ENCODE data around the gene DEK.
"Not testable (repeated sequence)": the region's sequence is repeated elsewhere in the genome, so short reads cannot be mapped to it uniquely, and the experiment has no call there.

DEK gene, protein sequence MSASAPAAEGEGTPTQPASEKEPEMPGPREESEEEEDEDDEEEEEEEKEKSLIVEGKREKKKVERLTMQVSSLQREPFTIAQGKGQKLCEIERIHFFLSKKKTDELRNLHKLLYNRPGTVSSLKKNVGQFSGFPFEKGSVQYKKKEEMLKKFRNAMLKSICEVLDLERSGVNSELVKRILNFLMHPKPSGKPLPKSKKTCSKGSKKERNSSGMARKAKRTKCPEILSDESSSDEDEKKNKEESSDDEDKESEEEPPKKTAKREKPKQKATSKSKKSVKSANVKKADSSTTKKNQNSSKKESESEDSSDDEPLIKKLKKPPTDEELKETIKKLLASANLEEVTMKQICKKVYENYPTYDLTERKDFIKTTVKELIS

DNA sequence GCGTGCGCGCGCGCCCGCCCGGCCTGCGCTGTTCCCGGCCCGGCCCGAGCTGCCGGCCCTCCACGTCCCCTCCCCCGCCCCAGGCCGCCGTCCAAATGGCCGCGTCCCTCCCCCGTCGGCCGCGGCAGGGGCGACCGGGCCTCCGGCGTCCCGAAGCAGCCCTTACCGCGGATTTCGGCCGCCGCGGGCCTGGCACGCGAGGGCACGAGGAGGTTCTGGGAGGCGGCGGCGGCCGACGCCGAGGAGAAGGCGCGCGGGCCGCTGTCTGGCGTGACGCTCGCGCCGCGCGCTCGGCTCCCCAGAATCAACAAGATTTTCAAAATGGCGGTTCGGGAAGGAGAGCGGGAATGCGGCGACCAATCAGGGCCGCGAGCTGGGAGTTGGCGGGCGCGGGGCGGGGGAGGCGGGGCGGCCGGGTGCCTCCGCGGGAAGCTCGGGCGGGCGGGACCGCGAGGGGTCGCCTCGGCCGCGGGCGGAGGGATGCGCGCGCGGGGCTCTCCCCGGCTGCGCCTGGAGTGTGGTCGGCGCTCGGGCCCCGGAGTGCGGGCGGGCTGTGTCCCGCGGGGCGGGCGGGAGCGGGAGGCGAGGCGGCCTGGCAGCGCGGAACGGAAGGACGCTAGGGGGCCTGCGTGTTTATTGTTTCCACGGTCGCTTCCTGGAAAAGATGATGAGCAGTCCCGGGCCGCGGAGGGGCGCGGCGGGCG lies at the start of gene DEK:
Gene DEK (minus strand): TSS at position 312 of the 704 bp plus-strand sequence. CDS start 543 bp downstream, outside the sequence.
- no peak for DNase-seq (ENCODE audit: low read depth)

DNA sequence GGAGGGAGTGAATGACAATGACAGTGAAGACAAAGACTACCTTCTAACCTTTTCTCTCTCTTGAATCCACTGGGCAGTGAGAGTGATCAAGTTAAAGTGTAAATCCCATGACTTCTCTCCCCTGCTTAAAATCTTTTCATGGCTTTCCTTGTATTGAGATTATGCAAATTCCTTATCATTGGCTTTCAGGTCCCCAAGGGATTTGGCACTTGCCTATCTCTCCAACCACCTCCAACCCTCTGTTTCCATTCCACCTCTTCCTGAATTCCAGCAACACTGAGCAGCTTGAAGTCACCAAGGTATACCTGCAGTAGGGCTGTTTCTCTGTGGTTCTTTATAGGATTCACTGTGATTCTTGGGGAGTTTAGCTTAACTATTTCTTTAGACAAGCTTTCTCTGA lies 48.0 kb upstream of the DEK start:
- no peak for DNase-seq (ENCODE audit: low read depth)

DNA sequence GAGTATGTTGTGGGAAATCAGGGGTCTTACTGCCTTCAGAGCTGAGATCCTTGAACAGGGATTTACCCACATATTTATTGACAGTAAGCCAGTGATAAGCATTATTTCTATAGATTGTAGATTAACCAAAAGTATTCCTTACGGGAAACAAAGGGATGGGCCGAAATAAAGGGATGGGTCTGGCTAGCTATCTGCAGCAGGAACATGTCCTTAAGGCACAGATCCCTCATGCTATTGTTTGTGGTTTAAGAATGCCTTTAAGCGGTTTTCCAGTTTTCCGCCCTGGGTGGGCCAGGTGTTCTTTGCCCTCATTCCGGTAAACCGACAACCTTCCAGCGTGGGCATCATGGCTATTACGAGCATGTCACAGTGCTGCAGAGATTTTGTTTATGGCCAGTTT lies 45.7 kb upstream of the DEK start:
- not testable (repeated sequence) for DNase-seq (ENCODE audit: low read depth)

DNA sequence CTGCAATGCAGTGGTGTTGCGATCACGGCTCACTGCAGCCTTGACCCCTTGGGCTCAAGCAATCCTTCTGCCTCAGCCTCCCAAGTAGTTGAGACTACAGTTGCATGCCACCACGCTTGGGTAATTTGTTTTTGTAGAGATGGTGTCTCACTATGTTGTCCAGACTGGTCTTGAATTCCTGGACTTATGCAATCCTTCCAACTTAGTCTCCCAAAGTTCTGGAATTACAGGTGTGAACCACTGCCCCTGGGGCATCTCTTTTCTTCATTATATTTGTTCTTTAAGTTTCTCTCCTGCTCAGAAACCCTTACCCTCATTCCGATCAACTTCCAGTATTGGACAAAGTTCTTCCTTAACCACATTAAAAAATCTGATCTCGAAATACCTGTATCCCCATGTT lies 44.7 kb upstream of the DEK start:
- DNase-seq (ENCODE audit: low read depth): no peak

DNA sequence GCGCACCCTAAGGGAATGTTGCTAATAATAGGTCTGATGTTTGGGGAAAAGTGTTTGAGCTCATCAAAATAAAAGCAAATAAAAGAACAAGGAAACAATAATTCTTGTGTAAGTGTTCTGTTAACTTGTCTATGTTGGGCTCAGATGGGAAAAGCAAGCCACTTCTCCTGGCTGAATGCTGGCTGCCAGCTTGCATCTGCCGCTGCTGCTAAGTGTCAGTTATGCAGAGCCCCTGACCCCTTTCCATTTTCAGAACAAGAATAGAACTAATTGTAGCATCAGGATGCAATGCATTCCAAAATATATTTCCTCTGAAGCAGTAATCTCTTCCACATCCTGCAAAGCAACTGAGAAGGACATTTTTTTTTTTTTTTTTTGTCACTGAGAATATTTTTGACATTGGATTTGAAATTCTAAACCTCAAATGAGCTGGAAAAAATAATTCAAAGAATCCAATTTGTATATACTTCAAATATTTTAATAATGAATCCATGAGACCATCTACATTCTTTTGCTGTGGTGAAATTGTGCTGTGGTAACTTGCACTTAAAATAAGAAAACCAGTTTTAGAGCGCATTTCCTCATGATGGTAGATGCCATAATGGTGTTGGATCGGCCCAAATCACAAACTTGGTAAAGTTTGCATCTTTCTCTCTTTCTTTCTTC lies 43.9 kb upstream of the DEK start:
- peak; percentile 63 for DNase-seq (ENCODE audit: low read depth)

DNA sequence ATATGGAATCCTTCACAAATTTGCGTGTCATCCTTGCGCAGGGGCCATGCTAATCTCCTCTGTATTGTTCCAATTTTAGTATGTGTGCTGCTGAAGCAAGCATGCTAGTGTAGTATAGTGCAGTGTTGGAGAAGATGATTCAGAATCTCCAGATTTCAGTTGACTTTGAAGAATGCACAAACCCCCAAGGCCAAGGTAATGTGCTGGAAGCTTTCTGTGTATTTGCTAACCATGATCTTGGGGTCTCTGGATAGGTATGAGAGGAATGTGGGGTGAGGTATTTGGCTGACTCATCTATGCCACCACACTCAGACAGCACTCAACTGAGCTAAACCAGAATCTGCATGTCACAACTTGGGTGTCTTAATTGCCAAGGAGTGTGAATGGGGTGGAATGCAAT lies 42.6 kb upstream of the DEK start:
- peak; percentile 75 for DNase-seq (ENCODE audit: low read depth)

DNA sequence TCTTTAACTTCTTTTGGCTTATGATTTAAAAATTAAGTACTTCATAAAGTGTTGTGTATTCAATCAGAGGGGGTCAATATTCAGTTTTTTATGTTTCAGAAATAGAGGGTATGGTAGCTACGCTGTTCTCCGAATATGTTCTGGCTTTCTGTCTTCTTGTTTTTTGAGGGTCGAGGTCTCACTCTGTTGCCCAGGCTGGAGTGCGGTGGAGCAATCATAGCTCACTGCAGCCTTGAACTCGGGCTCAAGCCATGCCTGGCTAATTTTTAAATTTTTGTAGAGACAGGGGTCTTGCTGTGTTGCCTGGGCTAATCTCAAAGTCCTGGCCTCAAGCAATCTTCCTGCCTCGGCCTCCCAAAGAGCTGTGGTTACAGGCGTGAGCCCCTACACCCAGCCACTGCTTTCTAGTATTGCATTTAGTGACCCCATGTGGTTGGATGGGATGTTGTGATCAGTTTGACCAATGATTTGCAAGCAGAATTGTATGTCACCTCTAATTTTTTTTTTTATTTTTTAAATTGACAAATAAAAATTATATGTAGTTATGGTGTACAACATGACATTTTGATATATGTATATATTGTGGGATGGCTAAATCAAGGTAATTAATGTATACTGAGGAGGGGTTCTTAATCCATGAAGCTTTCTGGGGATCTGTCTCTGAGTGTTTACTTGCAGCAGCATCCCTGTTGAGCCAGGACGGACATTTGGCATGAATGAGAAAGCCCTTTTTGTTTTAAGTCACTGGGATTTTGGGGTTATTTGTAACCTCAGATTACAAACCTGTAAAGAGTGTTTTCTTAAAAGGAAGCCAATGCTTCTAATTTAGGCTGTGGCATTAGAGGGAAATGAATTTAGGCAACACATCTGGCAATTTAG lies 38.5 kb upstream of the DEK start:
- DNase-seq (ENCODE audit: low read depth): no peak

DNA sequence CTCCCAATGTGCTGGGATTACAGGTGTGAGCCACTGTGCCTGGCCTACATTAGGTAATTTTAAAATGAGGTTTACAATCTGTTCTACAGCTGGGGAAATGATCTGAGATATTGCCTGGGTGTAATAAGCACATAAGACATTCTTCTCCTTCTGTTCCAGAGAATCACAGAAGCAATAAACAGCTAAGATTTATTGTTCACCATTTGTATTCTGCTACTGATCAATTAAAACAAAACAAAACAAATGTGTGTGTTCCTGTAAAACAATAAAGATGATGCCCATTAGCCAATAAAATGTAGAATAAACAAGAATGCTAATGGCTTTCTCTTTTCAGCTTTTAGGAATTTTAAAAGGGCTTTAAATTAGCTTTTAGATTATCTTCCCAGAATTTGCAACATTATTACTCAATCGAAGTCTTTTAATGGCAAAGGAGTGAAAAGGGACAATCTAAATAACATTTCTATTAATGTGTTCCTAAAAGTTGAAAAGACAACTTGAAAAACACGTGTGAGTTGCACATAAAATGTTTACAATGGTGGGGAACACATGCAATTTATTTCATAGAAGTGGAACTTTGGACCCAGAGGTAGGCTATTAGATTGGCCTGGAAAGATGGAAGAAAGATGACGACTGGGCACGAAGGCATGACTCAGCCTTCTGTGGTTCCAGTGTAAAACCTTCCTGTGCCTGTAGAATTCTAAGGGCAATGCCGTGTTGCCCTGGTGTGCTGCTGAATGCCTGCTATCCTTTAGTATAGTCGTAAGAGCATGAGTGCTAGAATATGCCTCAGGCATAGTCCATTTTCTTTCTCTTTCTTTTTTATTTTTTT lies 29.0 kb upstream of the DEK start:
- DNase-seq (ENCODE audit: low read depth): peak; percentile 31

DNA sequence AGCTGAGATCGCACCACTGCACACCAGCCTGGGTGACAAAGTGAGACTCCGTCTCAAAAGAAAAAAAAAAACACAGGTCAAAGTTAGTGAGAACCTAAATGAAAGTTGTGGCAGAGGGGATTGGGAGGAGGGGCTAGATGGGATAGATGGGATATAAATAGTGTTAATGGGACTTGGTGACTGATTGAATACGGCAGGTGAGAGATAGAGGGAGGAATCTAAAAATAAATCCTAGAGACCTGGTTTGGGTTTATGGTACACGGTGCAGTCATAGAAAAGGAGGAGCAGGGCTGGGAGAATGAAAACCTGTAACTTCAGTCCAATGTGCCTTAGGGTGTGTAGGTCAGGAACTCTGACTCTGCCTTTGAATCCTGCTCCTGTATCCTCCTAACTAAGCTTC lies 25.0 kb upstream of the DEK start:
- DNase-seq (ENCODE audit: low read depth): no peak

DNA sequence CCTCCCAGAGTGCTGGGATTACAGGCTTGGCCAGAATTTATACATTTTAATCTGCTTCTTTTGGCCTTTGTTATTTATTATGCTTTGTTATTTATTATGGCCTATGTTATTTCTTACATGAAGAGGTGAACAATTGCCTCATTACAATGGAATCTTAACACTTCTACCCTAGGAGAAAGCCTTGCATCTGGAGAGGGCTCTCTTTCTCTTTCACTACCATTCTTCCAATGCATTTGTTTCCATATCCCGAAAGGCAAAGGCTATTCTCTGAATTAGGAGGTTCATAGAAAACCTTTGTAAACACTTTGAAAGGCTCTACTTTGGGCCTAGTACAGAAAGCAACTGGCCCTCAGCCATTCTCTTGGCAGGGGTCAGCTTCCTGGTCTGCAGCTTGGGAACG lies 19.9 kb upstream of the DEK start:
- DNase-seq (ENCODE audit: low read depth): no peak

DNA sequence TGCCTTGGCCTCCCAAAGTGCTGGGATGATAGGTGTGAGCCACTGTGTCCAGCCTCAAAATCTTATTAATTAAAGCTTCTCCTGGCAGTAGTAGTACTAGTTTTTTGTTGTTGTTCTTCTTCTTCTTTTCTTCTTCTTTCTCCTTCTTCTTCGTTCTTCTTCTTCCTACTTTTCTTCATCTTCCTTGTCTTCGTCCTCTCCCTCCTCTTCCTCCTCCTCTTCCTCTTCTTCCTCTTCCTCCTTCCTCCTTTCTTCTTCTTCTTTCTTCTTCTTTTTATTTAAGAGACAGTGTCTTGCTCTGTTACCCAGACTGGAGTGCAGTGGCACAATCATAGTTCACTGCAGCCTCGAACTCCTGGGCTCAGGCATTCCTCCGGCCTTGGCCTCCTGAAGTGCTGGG lies 17.2 kb upstream of the DEK start:
- no peak for DNase-seq (ENCODE audit: low read depth)

DNA sequence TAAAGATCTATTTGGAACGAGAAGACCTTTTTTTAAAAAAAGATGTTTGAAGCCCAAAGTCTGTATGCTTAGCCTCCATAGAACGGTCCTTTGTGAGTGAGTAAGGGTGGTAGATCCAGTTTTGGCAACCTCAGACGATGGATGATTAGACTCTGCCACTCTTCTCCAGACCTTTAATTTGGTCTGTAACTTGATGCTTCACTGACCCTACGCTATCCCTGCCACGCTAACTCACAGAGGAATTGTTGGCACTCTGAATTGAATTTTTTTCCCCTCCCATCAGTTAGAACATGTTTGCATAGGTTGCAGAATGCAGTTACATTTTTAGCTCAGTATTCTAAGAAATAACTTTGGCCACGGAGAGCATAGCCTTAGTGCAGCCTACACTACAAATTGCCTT lies 15.8 kb upstream of the DEK start:
- DNase-seq (ENCODE audit: low read depth): no peak

DNA sequence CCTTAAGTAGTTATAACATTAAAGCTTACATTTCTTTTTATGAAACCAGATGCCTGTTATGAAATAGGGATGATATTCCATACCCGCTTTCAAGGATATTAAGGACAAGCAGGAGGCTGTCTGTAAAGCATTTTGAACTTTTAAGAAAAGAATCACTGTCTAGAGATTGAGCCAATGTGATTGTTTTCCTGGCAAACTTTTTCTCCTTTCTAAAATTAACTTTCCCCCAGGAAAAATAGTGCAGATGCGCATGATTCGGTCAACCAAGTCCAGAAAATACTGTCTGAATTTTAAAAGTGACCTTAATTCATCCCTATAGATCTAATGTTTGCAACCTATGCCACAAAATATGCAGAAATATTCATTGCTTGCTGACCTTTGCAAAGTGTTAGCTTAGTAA lies 15.1 kb upstream of the DEK start:
- DNase-seq (ENCODE audit: low read depth): no peak

DNA sequence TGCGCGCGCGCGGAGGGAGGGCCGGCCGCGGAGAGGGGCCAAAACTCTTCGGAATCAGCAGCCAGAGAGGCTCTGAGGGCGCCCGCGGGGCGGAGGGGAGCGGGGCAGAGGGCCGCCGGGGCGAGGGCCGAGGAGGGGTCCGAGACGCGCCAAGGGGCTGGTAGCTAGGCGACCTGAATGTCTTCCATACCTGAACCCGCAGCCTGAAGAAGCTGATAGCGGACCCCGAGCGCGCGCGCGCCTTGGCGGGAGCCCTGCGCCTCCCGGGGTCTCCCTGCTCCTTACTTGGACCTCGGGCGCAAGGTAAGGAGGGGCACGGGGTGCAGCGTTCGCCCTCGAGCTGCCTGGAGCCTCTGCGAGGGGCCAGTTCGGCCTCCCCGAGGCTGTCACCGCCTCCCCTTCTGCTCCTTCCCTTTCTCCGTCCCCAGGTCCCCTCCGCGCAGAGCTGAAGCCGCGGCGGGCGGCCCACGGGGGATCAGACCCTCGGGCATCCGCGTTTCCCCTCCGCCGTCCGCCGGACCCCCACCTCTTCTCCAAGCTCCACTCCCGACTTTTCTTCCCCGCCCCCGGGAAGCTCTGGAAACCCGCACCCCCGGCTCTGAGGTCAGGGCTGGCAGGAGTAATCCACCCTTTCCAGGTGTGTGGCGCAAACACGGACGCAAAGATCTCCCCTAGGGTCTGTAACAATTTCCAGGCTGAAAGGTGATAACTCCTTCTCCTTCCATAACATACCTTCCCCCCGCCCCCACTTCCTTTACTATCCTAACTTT lies 13.1 kb upstream of the DEK start:
- DNase-seq (ENCODE audit: low read depth): no peak

DNA sequence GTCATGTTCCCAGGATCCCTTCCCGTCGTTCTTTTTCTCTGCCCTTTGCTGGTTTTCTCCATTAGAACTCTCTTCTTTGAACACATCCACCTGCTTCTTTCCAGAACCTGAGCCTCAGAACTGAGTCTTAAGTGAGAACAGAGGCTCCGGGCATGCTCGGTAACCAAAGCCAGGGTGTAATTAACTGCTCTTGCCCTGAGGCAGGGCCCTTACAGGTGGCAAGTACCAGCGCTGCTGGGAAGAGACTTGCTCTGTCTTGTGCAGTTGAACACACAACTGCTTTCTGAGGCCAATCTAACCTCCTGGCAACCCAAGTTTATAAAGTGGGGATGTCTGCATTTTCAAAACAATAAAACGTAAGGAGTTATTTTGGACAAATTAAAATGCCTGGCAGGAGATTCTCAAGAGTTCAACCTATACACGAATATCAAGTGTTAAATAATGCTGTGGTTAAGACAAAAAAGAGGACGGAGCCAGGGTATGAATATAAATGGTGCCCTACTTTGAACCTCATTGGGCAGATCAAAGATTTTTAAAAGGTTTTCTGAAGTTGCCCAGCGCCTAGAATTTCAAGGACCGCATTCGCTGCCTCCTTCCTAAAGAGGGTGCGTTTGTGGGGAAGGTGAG lies 12.4 kb upstream of the DEK start:
- DNase-seq (ENCODE audit: low read depth): no peak

DNA sequence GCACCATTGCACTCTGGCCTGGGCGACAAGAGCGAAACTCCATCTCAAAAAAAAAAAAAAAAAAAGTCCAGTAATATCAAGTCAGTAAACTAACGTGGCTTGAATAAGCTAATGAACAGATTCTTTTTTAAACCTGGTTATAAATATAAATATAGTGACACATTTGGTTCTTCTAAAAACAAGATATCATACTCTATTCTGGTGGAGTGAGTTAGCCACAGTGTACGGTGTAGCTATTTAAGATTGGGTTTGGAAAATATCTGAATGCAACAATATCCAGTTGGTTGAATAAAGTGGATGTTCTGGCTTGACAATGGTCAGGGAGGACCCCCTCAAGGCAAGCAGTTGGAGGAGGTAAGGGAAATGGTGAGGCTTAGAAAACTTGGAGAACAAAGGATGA lies 5.9 kb upstream of the DEK start:
- DNase-seq (ENCODE audit: low read depth): no peak

DNA sequence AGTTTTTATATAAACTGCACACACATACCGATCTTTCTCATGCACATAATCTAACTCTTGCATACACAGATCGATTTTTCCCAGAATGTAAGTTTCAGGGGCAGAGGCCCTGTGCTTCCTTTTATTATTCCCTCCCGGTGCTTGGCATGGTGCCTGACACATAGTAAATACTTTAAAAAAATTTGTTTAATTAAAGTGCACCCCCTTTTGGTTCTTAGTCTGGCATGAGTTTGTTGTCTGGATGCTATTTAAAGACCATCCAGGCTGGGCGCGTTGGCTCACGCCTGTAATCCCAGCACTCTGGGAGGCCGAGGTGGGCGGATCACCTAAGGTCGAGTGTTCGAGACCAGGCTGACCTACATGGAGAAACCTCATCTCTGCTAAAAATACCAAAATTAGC lies 5.4 kb upstream of the DEK start:
- DNase-seq (ENCODE audit: low read depth): no peak

DNA sequence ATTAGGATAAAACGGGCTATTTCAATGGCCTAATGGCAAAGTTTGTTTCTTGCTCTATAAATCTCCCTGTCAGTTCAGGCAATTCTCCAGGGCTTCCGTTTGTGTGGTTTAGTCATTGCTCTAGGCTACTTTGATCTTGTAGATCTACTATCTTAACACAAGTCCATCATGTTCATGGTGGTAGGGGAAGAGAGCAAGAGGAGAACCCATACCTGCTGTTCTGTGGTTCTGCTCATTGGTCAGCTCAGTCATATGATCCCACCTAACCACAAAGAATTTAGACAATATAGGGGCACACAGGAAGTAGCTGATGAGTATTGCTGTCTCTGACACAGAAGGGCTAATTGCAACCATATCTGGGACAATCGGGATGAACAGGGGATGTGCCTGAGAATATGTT lies 4.9 kb upstream of the DEK start:
- no peak for DNase-seq (ENCODE audit: low read depth)

DNA sequence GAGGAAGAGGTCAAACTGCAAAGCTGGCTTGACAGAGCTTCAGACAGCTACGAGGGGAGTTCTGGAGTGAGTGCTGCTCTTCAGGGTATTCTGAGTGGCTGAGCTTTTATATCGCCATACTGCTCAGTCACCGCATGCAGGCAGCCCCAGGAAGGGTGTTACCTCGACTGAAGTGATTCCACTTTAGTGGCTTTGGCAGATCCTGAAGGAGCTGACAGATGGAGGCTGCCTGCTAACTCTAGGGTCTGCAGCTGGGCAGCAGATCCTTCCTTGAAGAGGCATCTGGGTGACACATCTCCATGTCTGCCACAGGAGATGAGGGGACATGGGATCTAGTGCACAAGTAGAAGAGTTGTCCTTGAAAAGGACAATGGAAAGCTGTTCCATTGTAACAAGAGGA lies 3.7 kb upstream of the DEK start:
- DNase-seq (ENCODE audit: low read depth): no peak

DNA sequence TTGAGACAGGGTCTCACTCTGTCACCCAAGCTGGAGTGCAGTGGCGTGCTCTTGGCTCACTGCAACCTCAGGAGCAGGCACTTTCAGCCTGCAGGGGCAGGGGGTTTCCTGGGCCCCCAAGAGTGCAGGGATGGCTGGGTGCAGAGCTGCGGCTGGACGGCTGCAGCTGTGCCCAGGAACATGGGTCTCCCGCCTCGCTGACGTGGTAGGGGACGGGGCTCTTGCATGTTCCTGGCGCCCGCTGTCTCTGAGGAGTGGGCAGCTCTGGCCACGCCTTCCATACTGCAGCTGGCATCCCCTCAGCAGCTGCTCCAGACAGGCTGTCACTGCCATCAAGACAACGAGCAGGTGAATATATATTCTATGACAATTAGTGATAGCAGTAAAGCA lies 2.2 kb upstream of the DEK start:
- no peak for DNase-seq (ENCODE audit: low read depth)

All from GM04503 (cell line).